HG03521 (cell line): ENCODE measurements around the gene MINDY4.
A peak's percentile ranks its signal among the peaks of the same experiment; 100 is the strongest.

Experiments
- ATAC-seq: cut with Tn5 transposase; IDR thresholded peaks from one replicate; pipeline ENCODE4 v1.9.1; 2021; ENCODE audit warnings: mild to moderate bottlenecking, moderate library complexity; ENCODE audit not compliant: unreplicated experiment

The MINDY4 gene

GRCh38 chr7:30771174-30771879 is at the start of gene MINDY4:
TSS of gene MINDY4 (plus strand) at chr7:30771417. CDS start at chr7:30771494, 77 bp downstream.
- ATAC-seq, result peak; percentile 87

GRCh38 chr7:30722187-30722586 is 49.0 kb upstream of the MINDY4 start:
- ATAC-seq, result no peak

- ATAC-seq, result no peak
Measured at GRCh38 chr7:30722671-30723070, 48.5 kb upstream of the MINDY4 start.

GRCh38 chr7:30723776-30724175 is 47.4 kb upstream of the MINDY4 start:
- no peak for ATAC-seq

DNA sequence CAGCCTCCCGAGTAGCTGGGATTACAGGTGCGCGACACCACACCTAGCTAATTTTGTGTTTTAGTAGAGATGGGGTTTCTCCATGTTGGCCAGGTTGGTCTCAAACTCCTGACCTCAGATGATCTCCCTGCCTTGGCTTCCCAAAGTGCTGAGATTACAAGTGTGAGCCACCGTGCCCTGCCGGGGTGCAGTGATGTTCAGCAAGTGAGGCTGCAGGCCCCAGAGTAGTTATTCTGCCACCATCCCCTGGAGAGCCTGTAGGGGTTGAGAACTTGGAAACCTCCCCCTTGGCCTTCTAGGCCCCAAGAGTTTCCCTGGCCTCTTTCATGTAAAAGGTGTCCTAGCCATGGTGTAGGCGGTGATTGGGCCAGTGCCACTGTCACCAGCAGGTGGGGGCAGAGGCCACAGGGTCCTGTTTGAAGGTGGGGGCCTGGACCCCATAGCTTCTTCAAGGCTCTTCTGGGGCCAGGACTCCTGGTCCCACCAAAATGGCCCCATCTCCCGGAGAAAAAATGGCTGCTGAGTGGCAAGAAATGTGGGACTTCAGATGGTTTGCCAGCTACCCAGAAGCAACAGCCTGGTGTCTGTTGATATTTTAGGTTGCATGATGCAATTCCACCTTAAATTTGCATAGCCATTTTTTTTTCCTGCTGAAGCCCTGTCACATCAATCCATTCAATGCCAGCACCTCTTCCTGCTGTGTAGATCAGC is 44.8 kb upstream of the MINDY4 start:
- no peak for ATAC-seq

GRCh38 chr7:30727061-30727945 is 43.9 kb upstream of the MINDY4 start:
- no peak for ATAC-seq

DNA sequence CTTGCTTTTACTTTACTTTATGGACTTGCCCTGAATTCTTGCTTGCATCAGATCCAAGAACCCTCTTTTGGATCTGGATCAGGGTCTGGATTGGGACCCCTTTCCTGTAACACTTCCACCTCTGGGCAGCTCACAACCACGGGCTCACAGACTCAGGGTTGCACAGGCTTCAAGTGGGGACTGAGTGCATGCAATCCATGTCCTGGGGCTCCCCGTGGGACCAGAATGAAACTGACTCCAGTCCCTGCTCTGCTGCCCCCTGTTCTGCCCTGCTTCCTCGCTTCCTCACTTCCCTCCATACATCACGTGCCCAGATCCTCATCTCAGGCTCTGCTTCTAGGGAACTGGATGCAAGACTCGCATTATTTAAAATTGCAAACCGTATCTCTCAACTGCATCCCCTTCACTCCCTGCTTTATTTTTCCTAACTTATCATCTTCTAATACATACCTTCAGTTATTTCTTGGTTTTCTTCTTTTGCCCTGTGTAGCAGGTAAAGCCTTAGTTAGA is 42.6 kb upstream of the MINDY4 start:
- no peak for ATAC-seq

- no peak for ATAC-seq
Measured at GRCh38 chr7:30729642-30730041, 41.6 kb upstream of the MINDY4 start.

- ATAC-seq, result no peak
Measured at GRCh38 chr7:30730097-30730496, 41.1 kb upstream of the MINDY4 start.

DNA sequence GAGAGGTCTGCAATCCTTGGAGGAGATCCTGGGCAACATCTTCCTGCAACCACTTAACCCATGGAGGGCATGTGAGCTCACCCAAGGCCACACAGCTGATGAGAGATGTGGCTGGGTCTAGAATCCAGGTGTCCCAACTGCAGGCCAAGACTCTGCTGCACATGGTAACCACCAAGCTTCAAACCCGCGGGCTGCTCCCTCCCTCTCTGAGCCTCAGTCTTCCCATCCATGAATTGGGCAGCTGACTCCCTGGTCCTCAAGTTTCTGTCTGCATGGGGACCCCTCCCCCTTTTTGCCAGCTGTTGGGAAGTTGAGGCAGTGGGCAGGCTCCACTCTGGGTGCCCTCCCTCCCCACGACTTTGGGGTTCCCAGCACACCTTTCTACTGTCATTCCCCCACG is 40.2 kb upstream of the MINDY4 start:
- no peak for ATAC-seq

GRCh38 chr7:30731581-30731980 is 39.6 kb upstream of the MINDY4 start:
- ATAC-seq, result no peak

DNA sequence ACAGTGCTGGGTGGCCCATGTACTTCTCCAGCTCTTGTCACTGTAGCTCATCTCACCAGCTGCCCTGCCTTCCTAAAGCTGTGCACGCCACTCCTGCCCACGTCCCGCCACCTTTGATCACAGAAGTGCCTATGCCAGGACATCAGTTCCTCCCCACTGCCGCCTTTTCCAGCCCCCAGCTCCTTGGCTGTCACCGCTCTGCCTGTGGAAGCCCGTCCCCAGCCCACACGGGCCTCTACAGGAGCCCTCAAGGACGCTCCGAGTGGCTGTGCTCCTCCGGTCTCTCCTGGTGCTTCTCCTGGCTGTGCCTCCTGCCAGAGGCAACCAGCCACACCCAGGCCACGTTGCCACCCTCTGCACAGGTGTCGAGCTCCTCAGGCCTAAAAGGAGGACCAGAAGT is 38.6 kb upstream of the MINDY4 start:
- no peak for ATAC-seq

DNA sequence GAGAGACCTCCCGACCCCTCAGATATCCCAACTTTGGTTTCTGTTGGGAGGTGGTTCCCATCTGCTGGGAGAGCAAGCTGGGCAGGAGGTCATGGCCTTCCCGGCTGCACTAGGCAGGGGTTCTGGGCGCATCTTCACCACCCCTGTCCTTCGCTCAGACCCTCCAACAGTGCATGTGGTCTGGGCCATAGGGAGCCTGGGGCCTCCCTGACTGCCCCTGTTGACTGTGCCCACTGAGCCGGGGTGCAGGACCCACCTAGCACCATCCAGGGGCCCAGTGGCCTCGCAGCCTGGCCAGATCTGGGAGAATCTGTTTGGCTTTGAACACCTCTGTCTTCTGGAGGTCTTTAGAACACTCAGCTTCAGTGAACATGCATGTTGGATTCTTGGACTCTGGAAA is 38.0 kb upstream of the MINDY4 start:
- ATAC-seq, result no peak

- no peak for ATAC-seq
Measured at GRCh38 chr7:30733691-30734090, 37.5 kb upstream of the MINDY4 start.

- ATAC-seq, result no peak
Measured at GRCh38 chr7:30734497-30734896, 36.7 kb upstream of the MINDY4 start.

GRCh38 chr7:30735631-30736030 is 35.6 kb upstream of the MINDY4 start:
- no peak for ATAC-seq

DNA sequence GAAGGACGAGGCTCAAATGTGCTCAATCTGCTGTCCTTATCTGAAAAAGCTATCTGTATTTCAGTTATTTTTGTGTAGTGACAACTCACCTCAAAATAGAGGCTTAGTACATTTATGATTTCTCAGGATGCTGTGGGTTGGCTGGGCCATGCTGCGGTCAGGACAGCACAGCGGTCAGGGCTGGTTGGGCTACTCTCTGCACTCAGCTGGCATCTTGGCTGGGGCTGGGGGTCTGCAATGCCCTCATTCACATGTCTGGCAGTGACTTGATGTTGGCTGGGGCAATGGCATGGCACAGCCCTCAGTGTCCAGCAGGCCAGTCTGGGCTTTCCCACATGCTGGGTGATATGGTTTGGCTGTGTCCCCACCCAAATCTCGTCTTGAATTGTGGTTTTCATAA is 34.9 kb upstream of the MINDY4 start:
- no peak for ATAC-seq

- no peak for ATAC-seq
Measured at GRCh38 chr7:30738026-30738915, 32.9 kb upstream of the MINDY4 start.

GRCh38 chr7:30739691-30740090 is 31.5 kb upstream of the MINDY4 start:
- ATAC-seq, result no peak

DNA sequence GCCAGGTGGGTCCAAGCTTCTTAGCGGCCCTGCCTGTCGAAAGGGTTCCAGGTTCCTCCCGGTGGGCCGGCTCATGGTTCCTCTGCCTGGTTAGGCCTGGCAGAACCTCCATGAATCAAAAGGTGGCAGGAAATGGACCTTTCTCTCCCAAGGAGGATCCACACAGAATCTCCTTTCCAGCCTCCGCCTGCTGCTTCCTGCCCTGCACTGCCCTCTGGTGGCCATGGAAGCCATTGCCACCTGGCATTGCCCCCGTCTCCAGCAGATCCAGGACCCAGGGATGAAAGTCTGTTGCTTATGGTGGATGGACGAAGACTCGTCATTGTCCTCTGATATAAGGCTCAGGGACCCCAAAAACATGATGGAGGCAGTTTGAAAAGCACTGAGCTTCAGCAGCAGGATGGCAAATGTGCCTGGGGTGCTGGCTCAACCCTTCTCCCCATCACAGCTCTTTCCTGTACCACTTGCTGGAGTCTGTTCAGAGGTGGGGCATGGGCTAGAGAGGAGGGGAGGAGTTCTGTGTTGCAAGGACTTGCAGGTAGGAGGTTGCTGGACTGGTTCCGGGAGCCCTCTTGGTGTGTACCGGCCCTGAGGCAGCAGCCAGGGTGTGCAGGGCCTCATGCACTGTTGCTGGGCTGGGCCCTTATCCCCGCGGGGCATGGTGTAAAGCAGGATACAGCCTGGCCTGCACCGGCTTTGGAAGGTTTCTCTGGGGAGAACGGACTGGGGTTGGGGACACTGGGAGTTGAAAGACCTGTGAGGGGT is 30.6 kb upstream of the MINDY4 start:
- no peak for ATAC-seq
